SK-N-SH treated with all-trans-retinoic acid at 6 μM for 48 hours (cell line): ENCODE measurements around the gene PHRF1.

Experiments
- ATAC-seq: fragments of 200-7000 bp; cut with Tn5 transposase; 3 replicates; pipeline ENCODE4 v1.9.1; 2020; ENCODE audit warnings: mild to moderate bottlenecking, moderate library complexity
- ARNTL ChIP-seq: fragments of 450-650 bp; formaldehyde crosslinking; IDR thresholded peaks from 2 replicates; pipeline ENCODE4 v1.5.0; 2020; ENCODE audit warnings: low read depth, mild to moderate bottlenecking, moderate library complexity, borderline replicate concordance
- BACH2 ChIP-seq: fragments of 250-450 bp; sonication (Bioruptor Pico); IDR thresholded peaks from 2 replicates; pipeline ENCODE4 v1.9.0; 2021; ENCODE audit warnings: mild to moderate bottlenecking, borderline replicate concordance
- CSDC2 ChIP-seq: fragments of 250-450 bp; sonication (Bioruptor Pico); IDR thresholded peaks from 2 replicates; pipeline ENCODE4 v1.5.0; 2020; ENCODE audit warnings: mild to moderate bottlenecking, moderate library complexity
- CSRNP3 ChIP-seq: fragments of 250-450 bp; sonication (Bioruptor Pico); IDR thresholded peaks from 2 replicates; pipeline ENCODE4 v1.5.1; 2021; ENCODE audit warnings: mild to moderate bottlenecking, moderate library complexity
- ESRRG ChIP-seq: fragments of 250-450 bp; sonication (Bioruptor Pico); IDR thresholded peaks from 2 replicates; pipeline ENCODE4 v1.6.1; 2021; ENCODE audit warnings: mild to moderate bottlenecking
- GLIS3 ChIP-seq: fragments of 250-450 bp; sonication (Bioruptor Pico); IDR thresholded peaks from 2 replicates; pipeline ENCODE4 v1.5.0; 2020; ENCODE audit warnings: mild to moderate bottlenecking, moderate library complexity
- ISL1 ChIP-seq: fragments of 250-450 bp; sonication (Bioruptor Pico); IDR thresholded peaks from 2 replicates; pipeline ENCODE4 v2.1.2; 2022; ENCODE audit warnings: mild to moderate bottlenecking, moderate library complexity
- OSR1 ChIP-seq: fragments of 250-450 bp; sonication (Bioruptor Pico); IDR thresholded peaks from 2 replicates; pipeline ENCODE4 v1.8.0; 2022; ENCODE audit warnings: moderate library complexity, mild to moderate bottlenecking, inconsistent platforms
- PPARA ChIP-seq: fragments of 250-450 bp; sonication (Bioruptor Pico); IDR thresholded peaks from 2 replicates; pipeline ENCODE4 v1.5.0; 2020; ENCODE audit warnings: mild to moderate bottlenecking, borderline replicate concordance
- RARB ChIP-seq: fragments of 250-450 bp; sonication (Bioruptor Pico); IDR thresholded peaks from 2 replicates; pipeline ENCODE4 v1.8.0; 2021; ENCODE audit warnings: mild to moderate bottlenecking, moderate library complexity
- SNAI2 ChIP-seq: fragments of 250-450 bp; sonication (Bioruptor Pico); IDR thresholded peaks from 2 replicates; pipeline ENCODE4 v1.5.0; 2020; ENCODE audit warnings: mild to moderate bottlenecking, moderate library complexity
- TCF4 ChIP-seq: fragments of 250-450 bp; sonication (Bioruptor Pico); IDR thresholded peaks from 2 replicates; pipeline ENCODE4 v1.8.0; 2021; ENCODE audit warnings: mild to moderate bottlenecking, moderate library complexity, borderline replicate concordance
- TOX ChIP-seq: fragments of 250-450 bp; sonication (Bioruptor Pico); IDR thresholded peaks from 2 replicates; pipeline ENCODE4 v1.8.0; 2021; ENCODE audit warnings: mild to moderate bottlenecking, moderate library complexity, borderline replicate concordance
- TSHZ2 ChIP-seq: fragments of 250-450 bp; sonication (Bioruptor Pico); IDR thresholded peaks from 2 replicates; pipeline ENCODE4 v1.5.0; 2020; ENCODE audit warnings: mild to moderate bottlenecking, moderate library complexity
- ZC3H10 ChIP-seq: fragments of 250-450 bp; sonication (Bioruptor Pico); IDR thresholded peaks from 2 replicates; pipeline ENCODE4 v1.5.1; 2021; ENCODE audit warnings: mild to moderate bottlenecking, moderate library complexity
- ZFP3 ChIP-seq: fragments of 250-450 bp; sonication (Bioruptor Pico); IDR thresholded peaks from 2 replicates; pipeline ENCODE4 v1.5.0; 2020; ENCODE audit warnings: mild to moderate bottlenecking, moderate library complexity
- ZFP30 ChIP-seq: fragments of 450-650 bp; formaldehyde crosslinking; IDR thresholded peaks from 2 replicates; pipeline ENCODE4 v1.5.0; 2022; ENCODE audit warnings: mild to moderate bottlenecking, moderate library complexity
- ZNF565 ChIP-seq: fragments of 450-650 bp; formaldehyde crosslinking; conservative IDR thresholded peaks from 2 replicates; pipeline ENCODE4 v1.5.0; 2020; ENCODE audit warnings: low read depth, mild to moderate bottlenecking, moderate library complexity
- ZNF70 ChIP-seq: fragments of 450-650 bp; formaldehyde crosslinking; IDR thresholded peaks from 2 replicates; pipeline ENCODE4 v1.5.0; 2020; ENCODE audit warnings: mild to moderate bottlenecking, moderate library complexity
- TF ChIP-seq, protein P1 (sequence below): fragments of 250-450 bp; sonication (Bioruptor Pico); IDR thresholded peaks from 2 replicates; pipeline ENCODE4 v1.5.1; 2020; ENCODE audit warnings: low read depth, mild to moderate bottlenecking, moderate library complexity
- TF ChIP-seq, protein P2 (sequence below): fragments of 250-450 bp; sonication (Bioruptor Pico); IDR thresholded peaks from 2 replicates; pipeline ENCODE4 v1.8.0; 2020; ENCODE audit warnings: mild to moderate bottlenecking, moderate library complexity, borderline replicate concordance

The PHRF1 gene

GRCh38 chr11:613369-613968, 37.2 kb downstream of the PHRF1 start:
- TF ChIP-seq ZFP30 (CRISPR knock-in tag), result no peak
- no peak for TF ChIP-seq BACH2 (CRISPR knock-in tag)
- TF ChIP-seq SNAI2 (CRISPR knock-in tag), result no peak
- no peak for TF ChIP-seq CSRNP3 (CRISPR knock-in tag)
- no peak for TF ChIP-seq ZNF70 (CRISPR knock-in tag)
- no peak for TF ChIP-seq ZNF565 (CRISPR knock-in tag)
- no peak for TF ChIP-seq ESRRG (CRISPR knock-in tag)
- TF ChIP-seq OSR1, result no peak
- TF ChIP-seq GLIS3 (CRISPR knock-in tag), result no peak
- no peak for TF ChIP-seq CSDC2
- no peak for TF ChIP-seq TCF4 (CRISPR knock-in tag)
- no peak for TF ChIP-seq TOX (CRISPR knock-in tag)
- no peak for TF ChIP-seq ARNTL (CRISPR knock-in tag)
- no peak for TF ChIP-seq RARB (CRISPR knock-in tag)
- TF ChIP-seq ZC3H10 (CRISPR knock-in tag), result no peak
- TF ChIP-seq, protein P1, sequence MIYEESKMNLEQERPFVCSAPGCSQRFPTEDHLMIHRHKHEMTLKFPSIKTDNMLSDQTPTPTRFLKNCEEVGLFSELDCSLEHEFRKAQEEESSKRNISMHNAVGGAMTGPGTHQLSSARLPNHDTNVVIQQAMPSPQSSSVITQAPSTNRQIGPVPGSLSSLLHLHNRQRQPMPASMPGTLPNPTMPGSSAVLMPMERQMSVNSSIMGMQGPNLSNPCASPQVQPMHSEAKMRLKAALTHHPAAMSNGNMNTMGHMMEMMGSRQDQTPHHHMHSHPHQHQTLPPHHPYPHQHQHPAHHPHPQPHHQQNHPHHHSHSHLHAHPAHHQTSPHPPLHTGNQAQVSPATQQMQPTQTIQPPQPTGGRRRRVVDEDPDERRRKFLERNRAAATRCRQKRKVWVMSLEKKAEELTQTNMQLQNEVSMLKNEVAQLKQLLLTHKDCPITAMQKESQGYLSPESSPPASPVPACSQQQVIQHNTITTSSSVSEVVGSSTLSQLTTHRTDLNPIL (CRISPR knock-in tag), result no peak
- no peak for TF ChIP-seq ISL1
- TF ChIP-seq TSHZ2, result no peak
- ATAC-seq, result peak; percentile 1; the same call in 1 of the 3 replicates

- TF ChIP-seq ZNF565 (CRISPR knock-in tag), result no peak
- no peak for TF ChIP-seq TCF4 (CRISPR knock-in tag)
- no peak for TF ChIP-seq ZFP3 (CRISPR knock-in tag)
- no peak for TF ChIP-seq PPARA (CRISPR knock-in tag)
- TF ChIP-seq RARB (CRISPR knock-in tag), result no peak
- TF ChIP-seq, protein P2, sequence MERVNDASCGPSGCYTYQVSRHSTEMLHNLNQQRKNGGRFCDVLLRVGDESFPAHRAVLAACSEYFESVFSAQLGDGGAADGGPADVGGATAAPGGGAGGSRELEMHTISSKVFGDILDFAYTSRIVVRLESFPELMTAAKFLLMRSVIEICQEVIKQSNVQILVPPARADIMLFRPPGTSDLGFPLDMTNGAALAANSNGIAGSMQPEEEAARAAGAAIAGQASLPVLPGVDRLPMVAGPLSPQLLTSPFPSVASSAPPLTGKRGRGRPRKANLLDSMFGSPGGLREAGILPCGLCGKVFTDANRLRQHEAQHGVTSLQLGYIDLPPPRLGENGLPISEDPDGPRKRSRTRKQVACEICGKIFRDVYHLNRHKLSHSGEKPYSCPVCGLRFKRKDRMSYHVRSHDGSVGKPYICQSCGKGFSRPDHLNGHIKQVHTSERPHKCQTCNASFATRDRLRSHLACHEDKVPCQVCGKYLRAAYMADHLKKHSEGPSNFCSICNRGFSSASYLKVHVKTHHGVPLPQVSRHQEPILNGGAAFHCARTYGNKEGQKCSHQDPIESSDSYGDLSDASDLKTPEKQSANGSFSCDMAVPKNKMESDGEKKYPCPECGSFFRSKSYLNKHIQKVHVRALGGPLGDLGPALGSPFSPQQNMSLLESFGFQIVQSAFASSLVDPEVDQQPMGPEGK (CRISPR knock-in tag), result no peak
- no peak for TF ChIP-seq TOX (CRISPR knock-in tag)
- no peak for TF ChIP-seq SNAI2 (CRISPR knock-in tag)
- TF ChIP-seq GLIS3 (CRISPR knock-in tag), result no peak
- TF ChIP-seq ESRRG (CRISPR knock-in tag), result no peak
- no peak for TF ChIP-seq TSHZ2
- TF ChIP-seq ZNF70 (CRISPR knock-in tag), result no peak
- no peak for TF ChIP-seq ISL1
- ATAC-seq, result no peak
These were observed 37.9 kb downstream of the PHRF1 start for GRCh38 chr11:614021-614622.
